ENCODE data around the gene SESN2. TPM values are rescaled to one million over a fixed set of nuclear protein-coding genes. Genes with fewer than 3 reads are reported as not detected.

Gene SESN2, protein sequence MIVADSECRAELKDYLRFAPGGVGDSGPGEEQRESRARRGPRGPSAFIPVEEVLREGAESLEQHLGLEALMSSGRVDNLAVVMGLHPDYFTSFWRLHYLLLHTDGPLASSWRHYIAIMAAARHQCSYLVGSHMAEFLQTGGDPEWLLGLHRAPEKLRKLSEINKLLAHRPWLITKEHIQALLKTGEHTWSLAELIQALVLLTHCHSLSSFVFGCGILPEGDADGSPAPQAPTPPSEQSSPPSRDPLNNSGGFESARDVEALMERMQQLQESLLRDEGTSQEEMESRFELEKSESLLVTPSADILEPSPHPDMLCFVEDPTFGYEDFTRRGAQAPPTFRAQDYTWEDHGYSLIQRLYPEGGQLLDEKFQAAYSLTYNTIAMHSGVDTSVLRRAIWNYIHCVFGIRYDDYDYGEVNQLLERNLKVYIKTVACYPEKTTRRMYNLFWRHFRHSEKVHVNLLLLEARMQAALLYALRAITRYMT
- 26.2 and 30.3 TPM in 2 replicates for total RNA-seq

DNA sequence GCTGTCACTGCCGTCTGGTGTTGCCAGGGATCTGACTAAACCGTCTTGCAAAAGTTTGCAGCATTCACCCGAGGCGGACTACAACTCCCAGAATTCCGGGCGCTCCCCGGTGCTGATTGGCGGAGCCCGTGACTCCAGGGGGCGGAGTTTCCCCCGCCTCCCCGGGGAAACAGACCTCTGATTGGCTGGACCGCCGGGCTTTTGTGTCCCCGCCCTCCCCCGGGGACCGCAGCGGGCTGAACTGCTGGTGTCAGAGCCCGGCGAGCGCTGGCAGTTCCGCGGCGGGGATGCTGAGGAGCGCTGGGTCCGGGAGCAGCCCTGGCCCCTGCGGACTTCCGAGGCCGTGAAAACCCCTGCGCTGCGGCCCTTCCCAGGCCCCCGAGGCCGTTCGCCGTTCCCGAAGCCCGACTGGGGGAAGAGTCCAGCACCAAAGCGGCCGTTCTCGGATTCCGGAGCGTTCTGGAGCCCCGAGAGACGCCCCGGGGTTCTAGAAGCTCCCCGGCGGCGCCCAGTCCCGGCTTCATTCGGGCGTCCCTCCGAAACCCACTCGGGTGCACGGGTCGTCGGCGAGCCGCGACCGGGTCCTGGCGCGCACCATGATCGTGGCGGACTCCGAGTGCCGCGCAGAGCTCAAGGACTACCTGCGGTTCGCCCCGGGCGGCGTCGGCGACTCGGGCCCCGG, at the start of gene SESN2:
TSS of gene SESN2 (plus strand) at position 267 of the 682 bp plus-strand sequence. CDS start at position 597, 330 bp downstream.

DNA sequence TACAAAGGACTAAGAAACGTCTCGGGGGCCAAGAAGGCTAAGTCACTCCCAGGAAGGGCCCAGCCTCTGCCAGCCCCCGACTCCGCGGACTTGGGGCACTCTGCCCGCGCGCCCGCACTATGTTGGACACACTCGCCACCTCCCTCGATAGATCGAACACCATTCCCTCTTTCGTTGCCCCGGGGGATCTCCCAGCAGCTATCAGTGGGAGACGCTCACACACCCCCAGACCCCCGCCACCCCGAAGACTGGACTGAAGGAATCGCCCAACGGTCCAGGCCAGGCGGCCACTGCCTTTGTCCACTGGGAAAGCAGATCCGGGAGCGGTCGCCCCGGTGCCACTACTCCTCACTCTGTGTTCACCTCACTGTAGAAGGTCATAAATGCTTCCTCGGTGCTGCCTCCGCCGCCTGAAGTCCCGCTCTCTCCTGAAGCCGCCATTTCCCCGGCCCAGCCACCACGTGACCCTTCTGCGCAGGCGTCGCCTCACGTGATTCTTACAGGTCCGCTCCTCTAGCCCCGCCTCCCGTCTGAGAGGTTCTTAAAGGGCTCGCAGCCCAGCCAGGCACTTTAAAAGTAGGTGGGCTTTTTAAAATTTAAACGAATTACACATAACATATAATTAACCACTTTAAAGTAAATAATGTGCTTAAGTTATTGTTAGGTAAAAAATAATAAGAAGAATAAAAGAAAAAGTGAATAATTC, 26.6 kb upstream of the SESN2 start, which contains the start of gene DNAJC8:
TSS of gene DNAJC8 (minus strand) at position 472 of the 706 bp plus-strand sequence. CDS start at position 441, 31 bp downstream.

GRCh38 chr1:28235755-28236655, 23.3 kb upstream of the SESN2 start, which contains the start of gene ATP5IF1:
TSS of gene ATP5IF1 (plus strand) at chr1:28236124. CDS start at chr1:28236184, 60 bp downstream.

Other genes with a start within 250 kb of the SESN2 start
- 15.4 and 20.6 TPM in 2 replicates for gene EYA3, start 170.9 kb upstream of the SESN2 start, total RNA-seq
- 0.12 and 0.16 TPM in 2 replicates for gene PTAFR, start 82.8 kb upstream of the SESN2 start, total RNA-seq
- gene DNAJC8, start 26.5 kb upstream of the SESN2 start, total RNA-seq: 44.5 and 51.7 TPM in 2 replicates
- gene ATP5IF1, start 23.4 kb upstream of the SESN2 start, total RNA-seq: 37.8 and 58.9 TPM in 2 replicates
- gene MED18, start 69.5 kb downstream of the SESN2 start, total RNA-seq: 18.2 and 22.2 TPM in 2 replicates
- gene PHACTR4, start 110.2 kb downstream of the SESN2 start, total RNA-seq: 14.8 and 16.2 TPM in 2 replicates
- 30.8 and 31.8 TPM in 2 replicates for gene RCC1, start 246.5 kb downstream of the SESN2 start, total RNA-seq